Measurements from ENCODE around the gene ZNF688.

The ZNF688 gene

DNA sequence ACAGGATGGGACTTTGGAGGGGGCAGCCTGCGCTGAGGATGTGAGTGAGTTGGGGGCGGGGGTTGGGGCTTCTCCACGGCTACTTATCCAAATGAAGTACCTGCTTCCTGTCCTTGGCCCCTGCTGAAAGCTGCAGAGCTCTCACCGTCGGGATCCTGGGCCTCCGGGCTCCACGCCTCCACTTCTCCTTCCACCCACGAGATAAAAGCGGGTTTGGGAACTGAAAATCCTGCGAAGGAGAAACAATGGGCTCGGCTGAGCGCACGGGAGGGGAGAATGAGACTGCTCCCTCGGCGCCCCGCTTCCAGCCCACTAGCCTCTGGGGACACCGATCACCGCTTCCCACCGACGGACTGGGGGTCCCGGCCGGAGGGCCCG lies 13.5 kb upstream of the ZNF688 start:
- no peak for DNase-seq

DNA sequence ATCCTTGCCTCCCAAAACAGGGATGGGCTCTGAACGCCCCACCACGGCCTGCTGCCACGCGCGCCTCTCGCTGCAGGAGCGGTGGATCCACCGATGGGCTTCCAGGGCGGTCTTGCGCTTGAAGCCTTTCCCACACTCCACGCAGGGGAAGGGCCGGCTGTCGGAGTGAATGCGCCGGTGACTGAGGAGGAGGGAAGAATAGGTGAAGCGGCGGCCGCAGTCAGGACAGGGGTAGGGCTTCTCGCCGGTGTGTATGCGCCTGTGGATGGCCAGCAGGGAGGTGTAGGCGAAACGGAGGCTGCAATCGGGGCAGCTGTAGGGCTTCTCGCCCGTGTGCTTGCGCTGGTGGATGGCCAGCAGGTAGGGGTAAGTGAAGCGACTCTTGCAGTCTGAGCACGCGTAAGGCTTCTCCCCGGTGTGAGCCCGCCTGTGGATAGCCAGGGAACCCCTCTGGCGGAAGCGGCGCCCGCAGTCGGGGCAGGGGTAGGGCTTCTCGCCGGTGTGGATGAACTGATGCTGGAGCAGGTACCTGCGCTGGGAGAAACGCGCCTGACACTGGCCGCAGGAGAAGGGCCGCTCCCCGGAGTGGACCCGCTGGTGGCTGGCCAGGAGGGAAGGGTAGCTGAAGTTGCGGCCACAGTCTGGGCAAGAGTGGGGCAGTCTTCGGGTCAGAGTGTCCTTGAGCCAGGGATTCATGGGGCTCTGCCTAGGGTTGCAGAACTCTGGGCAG lies 11.3 kb upstream of the ZNF688 start:
- DNase-seq = no peak

- no peak for DNase-seq
Measured at GRCh38 chr16:30581457-30581856, 9.9 kb upstream of the ZNF688 start.

DNA sequence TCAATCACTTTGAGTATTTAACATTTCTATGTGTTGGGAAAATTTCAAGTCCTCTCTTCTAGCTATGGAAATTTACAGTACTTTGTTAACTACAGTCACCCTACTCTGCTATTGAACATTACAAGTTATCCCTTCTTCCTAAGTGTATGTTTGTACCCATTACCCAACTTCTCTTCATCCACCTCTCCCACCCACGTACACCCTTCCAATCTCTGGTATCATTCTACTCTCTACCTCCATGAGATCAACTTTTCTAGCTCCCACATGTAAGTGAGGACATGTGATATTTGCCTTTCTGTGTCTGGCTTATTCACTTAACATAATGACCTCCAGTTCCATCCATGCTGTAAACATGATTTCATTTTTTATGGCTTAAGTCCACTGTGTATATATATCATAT lies 3.2 kb upstream of the ZNF688 start:
- DNase-seq = no peak

DNA sequence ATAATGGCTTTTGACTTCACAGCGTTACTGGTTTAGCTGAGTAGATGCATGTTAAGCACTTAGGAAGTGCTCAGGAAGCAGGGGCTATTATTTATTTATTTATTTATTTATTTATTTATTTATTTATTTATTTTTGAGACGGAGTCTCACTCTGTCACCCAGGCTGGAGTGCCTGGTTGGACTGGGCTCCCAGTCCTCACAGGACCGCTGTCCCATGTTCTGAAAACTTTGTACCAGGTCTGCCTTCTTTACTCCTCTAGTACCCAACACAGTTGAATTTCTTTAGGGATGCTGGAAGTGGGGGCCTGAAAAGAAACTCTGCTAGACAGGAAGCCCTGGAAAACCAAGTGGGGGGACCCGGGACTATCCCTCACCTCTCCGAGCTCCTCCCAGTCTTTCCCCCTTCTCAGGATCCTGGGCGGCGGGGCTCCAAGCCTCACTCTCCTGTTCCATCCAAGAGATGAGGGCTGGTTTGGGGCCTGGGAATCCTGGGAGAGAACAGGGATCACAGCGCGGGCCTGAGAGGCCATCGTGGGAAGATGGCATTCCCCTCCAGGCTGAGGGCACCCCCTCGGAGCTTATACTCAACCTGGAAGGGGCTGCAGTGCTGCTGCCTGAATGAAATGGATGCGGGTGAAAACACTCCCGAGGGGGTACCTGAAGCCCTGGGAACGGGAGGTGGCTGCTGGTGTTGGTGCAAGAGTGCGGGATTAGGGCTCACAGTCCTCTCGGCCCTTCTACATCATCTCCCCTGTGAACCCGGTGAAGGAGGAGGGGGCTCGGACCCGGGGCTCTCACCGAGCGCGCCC lies 674 bp downstream of the ZNF688 start:
- DNase-seq = no peak

DNA sequence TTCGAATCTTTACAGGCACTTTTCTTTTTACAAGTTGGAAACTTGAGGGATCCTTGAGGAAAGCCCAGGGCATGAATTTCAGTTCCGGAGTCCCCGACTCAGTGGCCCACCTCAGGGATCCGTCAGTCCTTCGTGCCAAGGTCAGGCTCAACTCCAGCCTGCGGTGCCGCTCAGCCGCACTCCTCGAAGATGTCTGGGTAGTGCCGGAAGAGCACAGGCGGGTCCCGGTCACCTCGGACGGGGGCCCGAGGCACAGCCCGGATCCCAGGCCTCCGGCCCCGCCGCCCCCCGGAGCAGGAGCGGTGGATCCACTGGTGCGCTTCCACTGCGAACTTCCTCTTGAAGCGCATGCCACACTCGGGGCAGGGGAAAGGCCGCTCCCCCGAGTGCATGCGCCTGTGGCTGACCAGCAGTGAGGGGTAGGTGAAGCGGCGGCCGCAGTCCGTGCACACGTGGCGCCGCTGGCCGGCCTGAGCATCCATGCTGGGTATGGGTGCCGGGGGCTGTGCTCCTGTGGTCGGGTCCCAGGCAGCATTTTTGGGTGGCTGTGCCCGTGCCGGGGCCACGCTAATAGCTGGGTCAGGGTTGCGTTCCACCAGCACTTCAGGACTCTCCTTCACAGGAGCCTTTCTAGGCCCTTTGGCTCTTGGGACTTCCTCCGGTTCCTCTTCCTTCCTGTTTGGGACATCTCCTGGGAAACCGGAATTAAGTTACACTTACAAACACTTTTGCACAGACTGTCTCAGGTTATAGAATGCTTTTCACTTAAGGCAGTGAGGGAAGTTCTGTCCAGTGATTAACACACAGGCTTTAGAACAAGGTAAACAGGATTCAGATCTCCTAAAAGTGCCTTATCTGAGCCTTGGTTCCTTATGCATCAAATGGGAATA lies 1.5 kb downstream of the ZNF688 start:
- no peak for DNase-seq

GRCh38 chr16:30569281-30569680 lies 2.2 kb downstream of the ZNF688 start:
- no peak for DNase-seq

DNA sequence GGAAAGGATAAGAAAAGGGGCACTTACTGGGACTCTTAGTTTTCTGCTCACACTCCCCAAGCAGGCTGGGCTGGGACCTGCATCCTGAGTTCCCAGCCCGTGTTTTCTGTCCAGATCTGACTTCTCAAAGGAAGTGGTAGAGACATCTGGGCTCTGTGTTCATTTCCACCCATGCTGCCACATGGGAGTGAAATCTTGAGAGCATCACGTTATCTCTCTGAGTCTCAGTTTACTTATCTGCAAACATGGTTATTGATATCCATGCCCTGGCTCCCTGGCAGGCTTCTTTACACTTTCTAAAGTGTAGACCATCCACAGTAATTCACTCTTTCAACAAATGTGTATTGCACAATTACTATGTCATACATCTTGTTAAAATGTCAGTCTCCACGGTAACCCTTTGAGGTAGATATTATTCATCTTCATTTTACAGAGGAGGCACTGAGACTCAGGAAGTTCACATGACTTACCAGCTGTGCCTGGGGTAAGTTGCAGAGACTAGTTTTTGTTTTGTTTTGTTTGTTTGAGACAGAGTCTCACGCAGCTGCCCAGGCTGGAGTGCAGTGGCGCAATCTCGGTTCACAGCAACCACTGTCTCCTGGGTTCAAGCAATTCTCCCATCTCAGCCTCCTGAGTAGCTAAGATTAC lies 3.4 kb downstream of the ZNF688 start:
- peak; percentile 49 to 50 for DNase-seq

DNA sequence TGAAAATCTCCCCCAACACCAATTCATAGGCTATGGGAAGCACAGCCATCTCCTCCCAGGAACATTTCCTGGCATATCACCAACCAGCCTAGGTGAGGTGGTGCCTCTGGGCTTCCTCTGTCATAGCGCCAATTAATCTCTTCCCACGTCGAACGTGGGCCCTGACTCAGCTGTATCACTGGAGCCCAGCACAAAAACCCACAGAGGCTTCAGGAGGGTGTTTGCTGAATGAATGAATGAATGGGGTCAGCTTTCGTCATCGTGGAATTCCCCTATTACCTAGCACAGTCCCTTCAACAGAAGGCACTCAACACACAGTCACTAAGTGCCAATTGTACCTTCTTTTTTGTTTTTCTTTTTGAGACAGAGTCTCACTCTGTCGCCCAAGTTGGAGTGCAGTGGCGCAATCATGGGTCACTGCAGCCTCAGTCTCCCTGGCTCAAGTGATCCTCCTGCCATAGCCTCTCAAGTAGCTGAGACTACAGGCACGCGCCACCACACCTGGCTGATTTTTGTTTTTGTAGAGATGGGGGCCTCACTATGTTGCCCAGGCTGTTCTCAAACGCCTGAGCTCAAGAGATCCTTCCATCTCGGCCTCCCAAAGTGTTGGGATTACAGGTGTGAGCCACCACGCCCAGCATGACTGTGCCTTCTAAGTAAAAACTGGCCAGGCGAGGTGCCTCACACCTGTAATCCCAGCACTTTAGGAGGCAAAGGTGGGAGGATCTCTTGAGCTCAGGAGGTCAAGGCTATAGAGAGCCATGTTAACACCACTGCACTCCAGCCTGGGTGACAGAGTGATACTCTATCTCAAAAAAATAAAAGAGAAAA lies 4.1 kb downstream of the ZNF688 start:
- peak; percentile 72 to 76 for DNase-seq

- DNase-seq = no peak
Measured at GRCh38 chr16:30566531-30566930, 5.0 kb downstream of the ZNF688 start.

DNA sequence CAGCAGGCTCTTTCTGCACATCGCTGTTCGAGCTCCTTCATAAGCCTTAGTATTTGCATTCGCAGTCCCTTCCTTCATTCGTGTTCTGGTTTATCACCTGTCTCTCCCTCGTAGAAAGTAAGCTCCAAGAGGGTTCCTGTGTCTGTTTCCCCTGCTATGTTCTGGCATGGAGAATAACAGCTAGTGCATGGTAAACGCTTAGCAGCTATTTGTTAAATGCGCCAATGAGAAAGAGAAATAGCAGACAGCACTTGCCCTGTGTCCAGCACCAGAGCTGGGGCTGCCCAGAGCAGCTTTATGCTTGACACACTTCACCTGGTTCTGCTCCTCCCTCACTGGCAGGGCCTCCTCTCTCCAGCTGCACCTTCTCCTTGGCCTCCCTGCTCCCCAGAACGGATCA lies 5.5 kb downstream of the ZNF688 start:
- no peak for DNase-seq

DNA sequence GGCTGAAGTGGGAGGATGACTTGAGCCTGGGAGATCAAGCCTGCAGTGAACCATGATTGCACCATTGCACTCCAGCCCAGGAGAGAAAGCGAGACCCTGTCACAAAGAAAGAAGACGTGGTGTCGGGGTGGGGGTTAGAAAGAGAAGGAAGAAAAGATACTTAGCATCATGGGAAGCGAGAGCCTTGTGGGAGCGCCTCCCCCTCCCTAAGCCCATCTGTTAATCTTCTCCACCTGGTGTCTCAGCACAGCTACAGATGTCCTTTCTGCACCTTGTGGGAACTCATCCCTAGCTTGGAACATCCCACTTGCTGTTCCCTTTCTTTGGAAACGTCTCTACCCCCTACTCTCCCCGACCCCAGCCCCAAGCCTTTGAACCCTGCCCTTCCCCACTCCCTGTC lies 6.0 kb downstream of the ZNF688 start:
- no peak for DNase-seq

DNA sequence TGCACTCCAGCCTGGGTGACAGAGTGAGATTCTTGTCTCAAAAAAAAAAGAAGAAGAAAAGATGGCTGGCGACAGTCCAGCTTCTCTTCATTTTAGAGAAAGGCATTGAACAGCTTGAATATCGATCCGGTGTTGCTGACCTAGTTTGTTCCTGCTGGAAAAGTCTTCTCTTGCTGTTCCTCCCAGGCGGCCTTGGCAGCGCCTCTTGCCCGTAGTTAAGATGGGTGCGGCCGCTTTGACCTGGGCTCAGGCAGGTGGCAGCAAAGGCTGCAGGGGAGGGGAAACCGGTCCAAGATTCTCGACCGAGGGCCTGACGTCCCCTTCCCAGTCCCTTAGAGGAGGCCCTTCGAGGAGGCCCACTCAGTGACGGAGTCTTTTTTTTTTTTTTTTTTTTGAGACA lies 9.5 kb downstream of the ZNF688 start:
- DNase-seq = no peak

DNA sequence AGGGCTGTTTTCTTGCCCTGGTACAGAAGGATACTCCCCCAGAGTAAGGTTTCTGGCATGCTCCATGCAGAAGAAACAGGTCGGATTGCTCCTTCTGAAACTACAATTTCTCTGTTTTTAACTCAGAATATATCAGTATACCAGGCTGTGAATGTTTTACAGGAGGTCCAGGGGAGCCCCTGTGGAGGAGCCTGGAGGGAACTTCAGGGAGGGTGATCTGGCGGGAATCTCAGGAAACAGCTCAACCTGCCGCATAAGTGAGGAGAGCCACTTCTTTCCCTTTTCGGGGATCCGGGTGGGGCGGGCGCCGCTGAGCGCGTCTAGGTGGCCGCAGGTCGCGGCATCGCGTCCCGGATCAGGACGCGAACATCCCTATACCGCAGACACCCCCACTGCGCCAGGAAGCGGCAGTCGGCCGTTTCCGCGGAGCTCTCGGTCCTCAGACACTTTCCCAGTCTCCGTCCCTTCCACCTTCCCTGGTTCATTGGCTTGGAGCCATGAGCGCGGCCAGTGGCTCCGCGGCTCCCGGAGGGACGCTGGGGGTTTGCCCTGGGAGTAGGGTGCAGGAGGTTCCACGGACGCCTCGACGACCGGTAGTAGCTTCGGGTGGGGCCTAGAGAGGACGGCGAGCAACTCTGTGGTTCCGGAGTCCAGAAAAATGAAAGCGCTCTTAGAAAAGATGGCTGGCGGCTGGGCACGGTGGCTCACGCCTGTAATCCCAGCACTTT lies 10.3 kb downstream of the ZNF688 start:
- DNase-seq = peak in 1 of 2 donors; percentile 16

GRCh38 chr16:30559690-30560089 lies 11.8 kb downstream of the ZNF688 start:
- DNase-seq = no peak

GRCh38 chr16:30558789-30559377 lies 12.6 kb downstream of the ZNF688 start:
- DNase-seq = no peak

GRCh38 chr16:30557957-30558788 lies 13.3 kb downstream of the ZNF688 start, which contains the start of gene ZNF764:
ZNF764 (minus strand) TSS chr16:30558374; CDS start chr16:30558182, 192 bp downstream.
- peak; percentile 96 to 98 for DNase-seq

GRCh38 chr16:30557707-30557956 lies 13.9 kb downstream of the ZNF688 start:
- no peak for DNase-seq

DNA sequence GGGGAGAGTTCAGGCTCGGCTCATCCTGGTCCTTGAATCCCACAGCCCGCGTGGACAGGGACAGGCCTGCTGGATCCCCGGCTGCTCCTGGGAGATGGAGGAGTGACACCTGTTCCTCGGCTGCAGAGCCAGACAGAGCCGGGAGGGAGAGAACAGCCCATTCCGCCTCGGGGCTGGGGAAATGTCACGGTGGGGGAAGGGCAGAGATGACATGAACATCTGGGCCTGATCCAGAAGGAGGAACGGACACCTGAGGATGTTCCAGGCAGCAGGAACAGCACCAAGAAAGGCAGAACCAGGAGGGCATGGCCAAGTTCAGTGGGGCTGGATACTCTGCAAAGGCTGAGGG lies 15.4 kb downstream of the ZNF688 start:
- no peak for DNase-seq
